ENCODE data around the gene DHX34.
"Not testable (repeated sequence)": the region's sequence is repeated elsewhere in the genome, so short reads cannot be mapped to it uniquely, and the experiment has no call there.

Gene DHX34

GRCh38 chr19:47381653-47382279 is 32.7 kb downstream of the DHX34 start:
- Histone ChIP-seq H3K27me3 (ENCODE audit: insufficient read depth, low read length) (no peaks in the 10 kb centered on the region), H3K36me3 (ENCODE audit: insufficient read depth, low read depth, low read length) (peaks cover 54% of the 10 kb centered on the region), H3K4me1 (ENCODE audit: insufficient read depth, low read length) (no peaks in the 10 kb centered on the region), H3K9me3 (ENCODE audit: insufficient read depth, low read depth, low read length) (no peaks in the 10 kb centered on the region), H3K27ac (ENCODE audit: low read length) (no peak overlapping the region), H3K4me3 (ENCODE audit: low read length) (no peak overlapping the region), H3K9ac (ENCODE audit: low read depth, low read length) (no peak overlapping the region)

- H3K9me3 ChIP-seq (ENCODE audit: insufficient read depth, low read depth, low read length); H3K27me3 ChIP-seq (ENCODE audit: insufficient read depth, low read length); H3K27ac ChIP-seq (ENCODE audit: low read length); H3K9ac ChIP-seq (ENCODE audit: low read depth, low read length); H3K4me3 ChIP-seq (ENCODE audit: low read length); H3K4me1 ChIP-seq (ENCODE audit: insufficient read depth, low read length): not testable (repeated sequence)
- peaks cover 34% of the 10 kb centered on the region for H3K36me3 ChIP-seq (ENCODE audit: insufficient read depth, low read depth, low read length)
These were observed 34.8 kb downstream of the DHX34 start for GRCh38 chr19:47383890-47384289.

- H3K4me3 ChIP-seq (ENCODE audit: low read length); H3K9me3 ChIP-seq (ENCODE audit: insufficient read depth, low read depth, low read length); H3K4me1 ChIP-seq (ENCODE audit: insufficient read depth, low read length); H3K9ac ChIP-seq (ENCODE audit: low read depth, low read length); H3K27me3 ChIP-seq (ENCODE audit: insufficient read depth, low read length); H3K27ac ChIP-seq (ENCODE audit: low read length): not testable (repeated sequence)
- H3K36me3 ChIP-seq (ENCODE audit: insufficient read depth, low read depth, low read length), result peaks cover 29% of the 10 kb centered on the region
These were observed 35.4 kb downstream of the DHX34 start for GRCh38 chr19:47384533-47384932.

GRCh38 chr19:47386582-47386981 is 37.5 kb downstream of the DHX34 start:
- not testable (repeated sequence) for H3K4me3 ChIP-seq (ENCODE audit: low read length); H3K9ac ChIP-seq (ENCODE audit: low read depth, low read length); H3K4me1 ChIP-seq (ENCODE audit: insufficient read depth, low read length); H3K27ac ChIP-seq (ENCODE audit: low read length); H3K9me3 ChIP-seq (ENCODE audit: insufficient read depth, low read depth, low read length); H3K27me3 ChIP-seq (ENCODE audit: insufficient read depth, low read length); H3K36me3 ChIP-seq (ENCODE audit: insufficient read depth, low read depth, low read length)

GRCh38 chr19:47387623-47388022 is 38.5 kb downstream of the DHX34 start:
- not testable (repeated sequence) for H3K9me3 ChIP-seq (ENCODE audit: insufficient read depth, low read depth, low read length); H3K4me1 ChIP-seq (ENCODE audit: insufficient read depth, low read length); H3K36me3 ChIP-seq (ENCODE audit: insufficient read depth, low read depth, low read length); H3K4me3 ChIP-seq (ENCODE audit: low read length); H3K27me3 ChIP-seq (ENCODE audit: insufficient read depth, low read length); H3K27ac ChIP-seq (ENCODE audit: low read length); H3K9ac ChIP-seq (ENCODE audit: low read depth, low read length)

GRCh38 chr19:47388721-47389120 is 39.6 kb downstream of the DHX34 start:
- H3K4me1 ChIP-seq (ENCODE audit: insufficient read depth, low read length); H3K36me3 ChIP-seq (ENCODE audit: insufficient read depth, low read depth, low read length); H3K27ac ChIP-seq (ENCODE audit: low read length); H3K4me3 ChIP-seq (ENCODE audit: low read length); H3K9ac ChIP-seq (ENCODE audit: low read depth, low read length); H3K27me3 ChIP-seq (ENCODE audit: insufficient read depth, low read length); H3K9me3 ChIP-seq (ENCODE audit: insufficient read depth, low read depth, low read length): not testable (repeated sequence)

- no peaks in the 10 kb centered on the region for H3K27me3 ChIP-seq (ENCODE audit: insufficient read depth, low read length)
- H3K4me3 ChIP-seq (ENCODE audit: low read length), result no peak overlapping the region
- no peak overlapping the region for H3K27ac ChIP-seq (ENCODE audit: low read length)
- no peaks in the 10 kb centered on the region for H3K4me1 ChIP-seq (ENCODE audit: insufficient read depth, low read length)
- no peaks in the 10 kb centered on the region for H3K9me3 ChIP-seq (ENCODE audit: insufficient read depth, low read depth, low read length)
- H3K9ac ChIP-seq (ENCODE audit: low read depth, low read length), result no peak overlapping the region
- H3K36me3 ChIP-seq (ENCODE audit: insufficient read depth, low read depth, low read length), result no peaks in the 10 kb centered on the region
These were observed 40.0 kb downstream of the DHX34 start for GRCh38 chr19:47389150-47389556.

- H3K9ac ChIP-seq (ENCODE audit: low read depth, low read length), result no peak overlapping the region
These were observed 41.7 kb downstream of the DHX34 start for GRCh38 chr19:47390533-47391488.

GRCh38 chr19:47391510-47392223 is 42.6 kb downstream of the DHX34 start:
- Histone ChIP-seq H3K4me1 (ENCODE audit: insufficient read depth, low read length) (no peaks in the 10 kb centered on the region), H3K9me3 (ENCODE audit: insufficient read depth, low read depth, low read length) (no peaks in the 10 kb centered on the region), H3K27ac (ENCODE audit: low read length) (no peak overlapping the region)

More at GRCh38 chr19:47390533-47391488, 41.7 kb downstream of the DHX34 start:
- no peaks in the 10 kb centered on the region for H3K27me3 ChIP-seq (ENCODE audit: insufficient read depth, low read length)
- H3K9me3 ChIP-seq (ENCODE audit: insufficient read depth, low read depth, low read length), result no peaks in the 10 kb centered on the region
- no peak overlapping the region for H3K27ac ChIP-seq (ENCODE audit: low read length)
- H3K4me3 ChIP-seq (ENCODE audit: low read length), result no peak overlapping the region
- no peaks in the 10 kb centered on the region for H3K4me1 ChIP-seq (ENCODE audit: insufficient read depth, low read length)
- H3K36me3 ChIP-seq (ENCODE audit: insufficient read depth, low read depth, low read length), result no peaks in the 10 kb centered on the region

GRCh38 chr19:47398707-47399597 is 49.8 kb downstream of the DHX34 start:
- H3K9me3 ChIP-seq (ENCODE audit: insufficient read depth, low read depth, low read length), result no peaks in the 10 kb centered on the region
- no peaks in the 10 kb centered on the region for H3K36me3 ChIP-seq (ENCODE audit: insufficient read depth, low read depth, low read length)
- H3K9ac ChIP-seq (ENCODE audit: low read depth, low read length), result peak overlapping the region; percentile 58; the same call in 1 of the 2 replicates
- no peaks in the 10 kb centered on the region for H3K27me3 ChIP-seq (ENCODE audit: insufficient read depth, low read length)
- H3K4me1 ChIP-seq (ENCODE audit: insufficient read depth, low read length), result peaks cover 6% of the 10 kb centered on the region; the same call in 1 of the 2 replicates
- no peak overlapping the region for H3K4me3 ChIP-seq (ENCODE audit: low read length)
- H3K27ac ChIP-seq (ENCODE audit: low read length), result no peak overlapping the region

More at GRCh38 chr19:47391510-47392223, 42.6 kb downstream of the DHX34 start:
- no peak overlapping the region for H3K4me3 ChIP-seq (ENCODE audit: low read length)
- H3K36me3 ChIP-seq (ENCODE audit: insufficient read depth, low read depth, low read length), result no peaks in the 10 kb centered on the region
- peak overlapping the region; percentile 20; the same call in 1 of the 2 replicates for H3K9ac ChIP-seq (ENCODE audit: low read depth, low read length)
- no peaks in the 10 kb centered on the region for H3K27me3 ChIP-seq (ENCODE audit: insufficient read depth, low read length)

GRCh38 chr19:47402504-47402903 is 53.4 kb downstream of the DHX34 start:
- H3K36me3 ChIP-seq (ENCODE audit: insufficient read depth, low read depth, low read length), result no peaks in the 10 kb centered on the region
- no peak overlapping the region for H3K27ac ChIP-seq (ENCODE audit: low read length)
- no peak overlapping the region for H3K9ac ChIP-seq (ENCODE audit: low read depth, low read length)
- H3K4me3 ChIP-seq (ENCODE audit: low read length), result no peak overlapping the region
- H3K9me3 ChIP-seq (ENCODE audit: insufficient read depth, low read depth, low read length), result no peaks in the 10 kb centered on the region
- no peaks in the 10 kb centered on the region for H3K27me3 ChIP-seq (ENCODE audit: insufficient read depth, low read length)
- peaks cover 6% of the 10 kb centered on the region; the same call in 1 of the 2 replicates for H3K4me1 ChIP-seq (ENCODE audit: insufficient read depth, low read length)

Measured in iPS-20b (cell line).